Endothelial cell (in vitro differentiated cells): Measurements from ENCODE around the gene ASGR2. TPM values are rescaled to one million over a fixed set of nuclear protein-coding genes. Genes with fewer than 3 reads are reported as not detected.

Source experiments
- DNase-seq: peaks from one replicate; pipeline ENCODE4 v3.0.0; 2021; ENCODE audit warnings: low spot score
- H3K27ac Mint-ChIP-seq: one replicate; pipeline ENCODE4 v1.8.0; 2021; ENCODE audit warnings: mixed read lengths, inconsistent platforms; ENCODE audit not compliant: unreplicated experiment
- H3K27me3 Mint-ChIP-seq: one replicate; pipeline ENCODE4 v1.8.0; 2021; ENCODE audit warnings: mild to moderate bottlenecking, moderate library complexity, mixed read lengths, inconsistent platforms; ENCODE audit not compliant: unreplicated experiment
- H3K36me3 Mint-ChIP-seq: one replicate; pipeline ENCODE4 v1.8.0; 2021; ENCODE audit warnings: mild to moderate bottlenecking, low read depth, mixed read lengths, inconsistent platforms; ENCODE audit not compliant: unreplicated experiment
- H3K4me1 Mint-ChIP-seq: one replicate; pipeline ENCODE4 v1.8.0; 2021; ENCODE audit warnings: mild to moderate bottlenecking, mixed read lengths, inconsistent platforms; ENCODE audit not compliant: unreplicated experiment
- H3K4me3 Mint-ChIP-seq: one replicate; pipeline ENCODE4 v1.8.0; 2021; ENCODE audit warnings: mild to moderate bottlenecking, mixed read lengths, inconsistent platforms; ENCODE audit not compliant: unreplicated experiment
- H3K9me3 Mint-ChIP-seq: one replicate; pipeline ENCODE4 v1.8.0; 2021; ENCODE audit warnings: mixed read lengths, inconsistent platforms; ENCODE audit not compliant: unreplicated experiment
- CTCF ChIP-seq: fragments of 200-600 bp; sonication (generic); IDR thresholded peaks from one replicate; pipeline ENCODE4 v1.5.0; 2021; ENCODE audit warnings: antibody characterized with exemption; ENCODE audit not compliant: unreplicated experiment
- total RNA-seq: library from RNA; stranded (reverse); fragmentation: NEBNext Ultra II Directional; extraction: Animal tissue kit (Norgen Biotek cat#: 25700); gene quantifications from one replicate; pipeline ENCODE4 v1.2.1, GENCODE V29; 2021; ENCODE audit not compliant: unreplicated experiment

Gene ASGR2
- total RNA-seq, 1 donor from 2014 or later: 0.41 TPM

GRCh38 chr17:7079581-7080455 lies 34.8 kb downstream of the ASGR2 start, which contains the start of gene CLEC10A:
CLEC10A (minus strand) TSS chr17:7080251; CDS start chr17:7078812, 1,439 bp downstream.
- no peak for TF ChIP-seq CTCF
- H3K36me3 Mint-ChIP-seq: peaks cover 28% of the 10 kb centered on the region
- DNase-seq: no peak
- peaks cover 3% of the 10 kb centered on the region for H3K27me3 Mint-ChIP-seq
- H3K4me1 Mint-ChIP-seq: peaks cover 51% of the 10 kb centered on the region
- no peak within 1 kb of the TSS for H3K4me3 Mint-ChIP-seq
- no peaks in the 10 kb centered on the region for H3K9me3 Mint-ChIP-seq
- H3K27ac Mint-ChIP-seq: peak within 1 kb of the TSS; percentile 57

GRCh38 chr17:7078711-7079110 lies 35.9 kb downstream of the ASGR2 start:
- H3K36me3 Mint-ChIP-seq: peaks cover 39% of the 10 kb centered on the region
- H3K4me1 Mint-ChIP-seq: peaks cover 45% of the 10 kb centered on the region
- H3K27ac Mint-ChIP-seq: peak overlapping the region; percentile 61
- no peaks in the 10 kb centered on the region for H3K9me3 Mint-ChIP-seq
- DNase-seq: no peak
- H3K4me3 Mint-ChIP-seq: peak overlapping the region; percentile 45
- TF ChIP-seq CTCF: no peak
- H3K27me3 Mint-ChIP-seq: peaks cover 3% of the 10 kb centered on the region

GRCh38 chr17:7077911-7078546 lies 36.6 kb downstream of the ASGR2 start:
- no peak for DNase-seq
- peaks cover 40% of the 10 kb centered on the region for H3K36me3 Mint-ChIP-seq
- peaks cover 42% of the 10 kb centered on the region for H3K4me1 Mint-ChIP-seq
- peak overlapping the region; percentile 61 for H3K27ac Mint-ChIP-seq
- peak overlapping the region; percentile 43 for H3K4me3 Mint-ChIP-seq
- peaks cover 3% of the 10 kb centered on the region for H3K27me3 Mint-ChIP-seq
- no peaks in the 10 kb centered on the region for H3K9me3 Mint-ChIP-seq
- no peak for TF ChIP-seq CTCF

- H3K36me3 Mint-ChIP-seq: peaks cover 42% of the 10 kb centered on the region
- TF ChIP-seq CTCF: no peak
- H3K27ac Mint-ChIP-seq: no peak overlapping the region
- H3K9me3 Mint-ChIP-seq: no peaks in the 10 kb centered on the region
- DNase-seq: no peak
- H3K27me3 Mint-ChIP-seq: peaks cover 1% of the 10 kb centered on the region
- H3K4me3 Mint-ChIP-seq: peak overlapping the region; percentile 56
- peaks cover 22% of the 10 kb centered on the region for H3K4me1 Mint-ChIP-seq
Observed at GRCh38 chr17:7074931-7075330, 39.7 kb downstream of the ASGR2 start.

GRCh38 chr17:7072406-7072805 lies 42.2 kb downstream of the ASGR2 start:
- Mint-ChIP-seq H3K36me3 (peaks cover 48% of the 10 kb centered on the region), H3K4me1 (peaks cover 4% of the 10 kb centered on the region), H3K9me3 (peaks cover 11% of the 10 kb centered on the region), H3K4me3 (no peak overlapping the region), H3K27me3 (peaks cover 1% of the 10 kb centered on the region), H3K27ac (no peak overlapping the region)
- TF ChIP-seq CTCF: no peak
- no peak for DNase-seq
